Esophagus muscularis mucosa (tissue), 3 donors: ENCODE results near the gene IFT20.

Experiments used
- CTCF ChIP-seq, 3 experiments: fragments of 200-600 bp in 2 of 3; fragments of 450-650 bp in 1 of 3; sonication (generic) in 2 of 3; IDR thresholded peaks; one replicate each; pipeline ENCODE4 v1.5.1; 2017 to 2019; ENCODE audit warnings: antibody characterized with exemption in 3 of 3, mild to moderate bottlenecking in 2 of 3, moderate library complexity in 1 of 3
- POLR2A ChIP-seq: fragments of 450-650 bp; IDR thresholded peaks from one replicate; pipeline ENCODE4 v1.6.1; 2017; ENCODE audit warnings: antibody characterized with exemption, moderate library complexity, mild to moderate bottlenecking, low read depth
- POLR2AphosphoS5 ChIP-seq, 2 donors: sonication (generic); formaldehyde crosslinking; IDR thresholded peaks; one replicate each; pipeline ENCODE4 v1.6.1; 2017; ENCODE audit warnings: antibody characterized with exemption in 2 of 2

GRCh38 chr17:28320215-28321061 lies 14.8 kb downstream of the IFT20 start:
- TF ChIP-seq POLR2AphosphoS5 (IDR thresholded peaks at IDR 0.05), result no peak
- no peak for TF ChIP-seq CTCF (IDR thresholded peaks at IDR 0.05)
- no peak for TF ChIP-seq POLR2A
